HepG2 (cell line): Measurements from ENCODE around the gene GDPD5. TPM values are rescaled to one million over a fixed set of nuclear protein-coding genes. Genes with fewer than 3 reads are reported as not detected.

Experiments used
- ATAC-seq: fragments of 200-7000 bp; cut with Tn5 transposase; 3 replicates; pipeline ENCODE4 v1.9.1; 2020; ENCODE audit warnings: mild to moderate bottlenecking, moderate library complexity
- BruUV-seq: library from RNA; stranded (reverse); fragments of 400-500 nt; replicated peaks from 2 replicates; lab custom pipeline; 2021; lab: Mats Ljungman, UMichigan
- CTCF ChIA-PET: fragments of 300-600 bp; formaldehyde crosslinking; extraction: SDS; loops from one replicate; lab custom pipeline; 2021; ENCODE audit warnings: low total read pairs, inconsistent platforms, low intra/inter-chr PET ratio; lab: Yijun Ruan, JAX
- POLR2A ChIA-PET: fragments of 350-600 bp; sonication (Branson Sonifier 250); formaldehyde crosslinking; loops from one replicate; lab custom pipeline; 2020; ENCODE audit warnings: antibody characterized with exemption, inconsistent platforms; lab: Yijun Ruan, JAX
- DNase-seq: peaks from one replicate; pipeline ENCODE4 v3.0.0-alpha.2; 2015; ENCODE audit warnings: low spot score
- FAIRE-seq: peaks from 3 replicates; lab custom pipeline; 2011; peaks lifted over from hg19 to GRCh38; lab: Jason Lieb, UNC
- H2AFZ ChIP-seq: one replicate; pipeline ENCODE4 v1.6.1; 2011; ENCODE audit warnings: low read length, inconsistent platforms
- H3K27ac ChIP-seq: fragments of 300-600 bp; 3 replicates; pipeline ENCODE4 v1.8.0; 2011; ENCODE audit warnings: mixed run types, mild to moderate bottlenecking, mixed read lengths, low read length, inconsistent platforms; ENCODE audit not compliant: insufficient read depth; ENCODE audit errors: extremely low read length
- H3K27me3 ChIP-seq, 2 experiments: fragments of 200-600 bp in 1 of 2; 2 replicates in 1 of 2; 3 replicates in 1 of 2; pipeline versions ENCODE4 v1.6.0 to v1.8.0; 2011; ENCODE audit warnings: low read length in 2 of 2, mild to moderate bottlenecking in 2 of 2, moderate library complexity in 2 of 2, inconsistent platforms in 1 of 2; ENCODE audit not compliant: insufficient read depth in 2 of 2, control insufficient read depth in 1 of 2
- H3K36me3 ChIP-seq, 2 experiments: fragments of 200-600 bp in 1 of 2; replicated peaks in 1 of 2; 2 replicates in 1 of 2; 3 replicates in 1 of 2; pipeline versions ENCODE4 v1.5.1 to v1.8.0; 2011; ENCODE audit warnings: low read length in 2 of 2, inconsistent platforms in 1 of 2; ENCODE audit not compliant: insufficient read depth in 2 of 2, control insufficient read depth in 1 of 2
- H3K4me1 ChIP-seq: 2 replicates; pipeline ENCODE4 v1.5.1; 2012; ENCODE audit warnings: low read length, inconsistent platforms; ENCODE audit not compliant: insufficient read depth
- H3K4me2 ChIP-seq: 2 replicates; pipeline ENCODE4 v1.6.0; 2011; ENCODE audit warnings: low read depth, low read length, inconsistent platforms
- H3K4me3 ChIP-seq, 3 experiments: fragments of 200-600 bp in 1 of 3; sonication (generic), shearing (Covaris generic) in 1 of 3; replicated peaks in 1 of 3; 2 replicates each; pipeline ENCODE4 v1.5.1; 2011 to 2016; ENCODE audit warnings: low read length in 3 of 3, inconsistent platforms in 2 of 3, low read depth in 2 of 3, mild to moderate bottlenecking in 2 of 3, control low read depth in 1 of 3, mixed read lengths in 1 of 3; ENCODE audit not compliant: insufficient read depth in 1 of 3
- H3K79me2 ChIP-seq: one replicate; pipeline ENCODE4 v1.6.1; 2011; ENCODE audit warnings: low read length, inconsistent platforms; ENCODE audit not compliant: insufficient read depth
- H3K9ac ChIP-seq: 2 replicates; pipeline ENCODE4 v1.6.0; 2011; ENCODE audit warnings: mild to moderate bottlenecking, low read depth, low read length, inconsistent platforms; ENCODE audit not compliant: insufficient read depth
- H3K9me3 ChIP-seq: 2 replicates; pipeline ENCODE4 v1.5.1; 2012; ENCODE audit warnings: mild to moderate bottlenecking, low read length
- H4K20me1 ChIP-seq: 2 replicates; pipeline ENCODE4 v1.6.0; 2011; ENCODE audit warnings: inconsistent platforms, mild to moderate bottlenecking, low read length, moderate library complexity; ENCODE audit not compliant: insufficient read depth
- BRCA1 ChIP-seq: sonication (generic); formaldehyde crosslinking; IDR thresholded peaks from 2 replicates; pipeline ENCODE4 v1.4.0; 2020; ENCODE audit warnings: missing genetic modification reagents
- CENPT ChIP-seq: sonication (generic); formaldehyde crosslinking; IDR thresholded peaks from 2 replicates; pipeline ENCODE4 v1.8.0; 2022; ENCODE audit warnings: low read depth, mild to moderate bottlenecking, moderate library complexity, missing genetic modification reagents
- GLI4 ChIP-seq: sonication (generic); formaldehyde crosslinking; IDR thresholded peaks from 2 replicates; pipeline ENCODE4 v1.5.1; 2020; ENCODE audit warnings: missing genetic modification reagents, mild to moderate bottlenecking, moderate library complexity, borderline replicate concordance
- HDAC2 ChIP-seq: sonication (generic); formaldehyde crosslinking; IDR thresholded peaks from 2 replicates; pipeline ENCODE4 v1.4.0; 2020; ENCODE audit warnings: missing genetic modification reagents
- MTA1 ChIP-seq: sonication (generic); formaldehyde crosslinking; IDR thresholded peaks from 2 replicates; pipeline ENCODE4 v1.4.0; 2020; ENCODE audit warnings: missing genetic modification reagents, mild to moderate bottlenecking, borderline replicate concordance
- MTF2 ChIP-seq: sonication (generic); formaldehyde crosslinking; IDR thresholded peaks from 2 replicates; pipeline ENCODE4 v1.5.0; 2020; ENCODE audit warnings: missing genetic modification reagents, borderline replicate concordance
- POLR2G ChIP-seq: fragments of 200-400 bp; formaldehyde crosslinking; IDR thresholded peaks from 2 replicates; pipeline ENCODE4 v1.6.1; 2018; ENCODE audit warnings: mild to moderate bottlenecking, low read depth, low read length, moderate library complexity
- RXRB ChIP-seq: IDR thresholded peaks from 2 replicates; pipeline ENCODE4 v1.6.1; 2016; ENCODE audit warnings: borderline replicate concordance, missing genetic modification reagents, missing compliant biosample characterization
- SKI ChIP-seq: fragments of 450-650 bp; IDR thresholded peaks from one replicate; pipeline ENCODE4 v1.6.1; 2018; ENCODE audit warnings: mild to moderate bottlenecking; ENCODE audit not compliant: partially characterized antibody
- SOX5 ChIP-seq: IDR thresholded peaks from 2 replicates; pipeline ENCODE4 v1.6.1; 2016; ENCODE audit warnings: borderline replicate concordance
- THAP11 ChIP-seq: IDR thresholded peaks from 2 replicates; pipeline ENCODE4 v1.6.1; 2016; ENCODE audit warnings: missing biosample characterization, missing genetic modification reagents
- ZKSCAN5 ChIP-seq: sonication (generic); formaldehyde crosslinking; IDR thresholded peaks from 2 replicates; pipeline ENCODE4 v1.5.1; 2020; ENCODE audit warnings: mild to moderate bottlenecking, missing genetic modification reagents
- ZNF282 ChIP-seq: fragments of 450-650 bp; IDR thresholded peaks from 2 replicates; pipeline ENCODE4 v1.6.1; 2018; ENCODE audit not compliant: partially characterized antibody
- ZNF33B ChIP-seq: sonication (generic); formaldehyde crosslinking; IDR thresholded peaks from 2 replicates; pipeline ENCODE4 v1.5.1; 2020; ENCODE audit warnings: mild to moderate bottlenecking, missing genetic modification reagents
- ZNF383 ChIP-seq: sonication (generic); formaldehyde crosslinking; IDR thresholded peaks from 2 replicates; pipeline ENCODE4 v1.4.0; 2020; ENCODE audit warnings: missing genetic modification reagents, mild to moderate bottlenecking, borderline replicate concordance
- ZNF879 ChIP-seq: sonication (generic); formaldehyde crosslinking; IDR thresholded peaks from 2 replicates; pipeline ENCODE4 v1.8.1; 2023; ENCODE audit warnings: missing genetic modification reagents
- WGBS: methylation state at CpG from one replicate; pipeline ENCODE4 v1.1.6; 2017; ENCODE audit warnings: low lambda C conversion rate; 5-methylcytosine and 5-hydroxymethylcytosine counted together
- in situ Hi-C: cut with HindIII; loops from 2 replicates; pipeline ENCODE4 v1.10.0; 2017; ENCODE audit warnings: low pct_unique_long_range_greater_than_20kb; ENCODE audit not compliant: extremely low pct_ligation_motif_present
- intact Hi-C: fragments of 100-400 bp; cut with micrococcal nuclease; formaldehyde crosslinking; loops from one replicate; pipeline ENCODE4 v1.10.0; 2022; ENCODE audit not compliant: unreplicated experiment
- polyA plus RNA-seq, 8 experiments: library from polyadenylated mRNA; depleted of rRNA in 3 of 8; stranded (reverse) in 7 of 8; unstranded in 1 of 8; fragments of >200 nt; fragmentation: Illumina TruSeq in 4 of 8; extraction: Trizol in 4 of 8; gene quantifications; 2 replicates each; pipeline versions ENCODE4 v1.2.1 to v1.2.3, GENCODE V29; 2011 to 2016; ENCODE audit warnings: low read depth in 4 of 8, missing spikeins in 1 of 8, mixed read lengths in 1 of 8; ENCODE audit not compliant: insufficient read depth in 1 of 8
- total RNA-seq, 5 experiments: library from RNA; depleted of rRNA; stranded (reverse); fragments of >200 nt; fragmentation: Illumina TruSeq; extraction: Trizol; gene quantifications; 2 replicates each; pipeline ENCODE4 v1.2.3, GENCODE V29; 2016; ENCODE audit warnings: low read depth in 1 of 5
- TF ChIP-seq, protein P1 (sequence below): sonication (generic); formaldehyde crosslinking; IDR thresholded peaks from 2 replicates; pipeline ENCODE4 v1.4.0; 2020; ENCODE audit warnings: mild to moderate bottlenecking, missing genetic modification reagents
- TF ChIP-seq, protein P2 (sequence below): fragments of 450-650 bp; IDR thresholded peaks from 2 replicates; pipeline ENCODE4 v1.6.1; 2017; ENCODE audit warnings: mild to moderate bottlenecking
- TF ChIP-seq, protein P3 (sequence below): IDR thresholded peaks from 2 replicates; pipeline ENCODE4 v1.6.1; 2016; ENCODE audit warnings: missing compliant biosample characterization, missing genetic modification reagents, borderline replicate concordance

GDPD5 gene
- total and polyA plus RNA-seq, 2 of the 13 experiments (the other 11 are each of a cell fraction or from before 2014, with no cell fraction given) = 55.0 to 67.5 TPM

DNA sequence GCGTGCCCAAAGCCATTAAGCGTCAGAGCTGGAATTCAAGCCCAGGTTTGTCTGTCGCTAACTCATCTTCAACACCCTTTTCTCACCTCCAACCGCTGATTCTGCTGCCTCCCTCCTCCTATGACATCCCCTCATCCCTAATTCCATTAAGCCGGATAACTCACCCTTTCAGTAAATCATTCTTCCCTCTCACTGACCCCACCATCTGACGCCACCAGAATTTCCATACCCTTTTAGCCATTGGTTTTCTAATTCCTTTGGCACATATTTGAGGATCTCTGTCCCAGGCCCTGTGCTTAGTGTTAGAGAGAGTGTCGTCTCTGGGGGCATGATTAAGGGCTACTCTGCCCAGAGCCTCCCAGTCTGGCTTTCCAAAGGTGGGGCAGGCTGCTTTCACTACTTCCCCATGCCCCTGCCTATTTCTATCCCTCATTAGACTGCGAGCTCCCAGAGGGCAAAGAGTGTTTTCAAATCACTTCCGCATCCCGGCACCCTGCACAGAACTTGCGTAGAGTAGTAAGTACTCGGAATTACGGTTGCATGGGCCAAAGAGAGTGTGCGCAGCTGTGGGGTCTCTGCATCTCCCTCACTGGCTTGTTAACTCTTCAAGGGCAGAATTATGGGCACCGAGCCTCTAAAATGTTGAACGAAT lies 96.6 kb downstream of the GDPD5 start (continued):
- TF ChIP-seq SOX5 (CRISPR knock-in tag) = no peak
- TF ChIP-seq HDAC2 (CRISPR knock-in tag) = no peak
- TF ChIP-seq, protein P1, sequence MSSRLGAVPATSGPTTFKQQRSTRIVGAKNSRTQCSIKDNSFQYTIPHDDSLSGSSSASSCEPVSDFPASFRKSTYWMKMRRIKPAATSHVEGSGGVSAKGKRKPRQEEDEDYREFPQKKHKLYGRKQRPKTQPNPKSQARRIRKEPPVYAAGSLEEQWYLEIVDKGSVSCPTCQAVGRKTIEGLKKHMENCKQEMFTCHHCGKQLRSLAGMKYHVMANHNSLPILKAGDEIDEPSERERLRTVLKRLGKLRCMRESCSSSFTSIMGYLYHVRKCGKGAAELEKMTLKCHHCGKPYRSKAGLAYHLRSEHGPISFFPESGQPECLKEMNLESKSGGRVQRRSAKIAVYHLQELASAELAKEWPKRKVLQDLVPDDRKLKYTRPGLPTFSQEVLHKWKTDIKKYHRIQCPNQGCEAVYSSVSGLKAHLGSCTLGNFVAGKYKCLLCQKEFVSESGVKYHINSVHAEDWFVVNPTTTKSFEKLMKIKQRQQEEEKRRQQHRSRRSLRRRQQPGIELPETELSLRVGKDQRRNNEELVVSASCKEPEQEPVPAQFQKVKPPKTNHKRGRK (CRISPR knock-in tag) = no peak
- TF ChIP-seq BRCA1 (CRISPR knock-in tag) = no peak
- TF ChIP-seq GLI4 = no peak
- no peak for TF ChIP-seq ZNF879 (CRISPR knock-in tag)
- TF ChIP-seq, protein P2, sequence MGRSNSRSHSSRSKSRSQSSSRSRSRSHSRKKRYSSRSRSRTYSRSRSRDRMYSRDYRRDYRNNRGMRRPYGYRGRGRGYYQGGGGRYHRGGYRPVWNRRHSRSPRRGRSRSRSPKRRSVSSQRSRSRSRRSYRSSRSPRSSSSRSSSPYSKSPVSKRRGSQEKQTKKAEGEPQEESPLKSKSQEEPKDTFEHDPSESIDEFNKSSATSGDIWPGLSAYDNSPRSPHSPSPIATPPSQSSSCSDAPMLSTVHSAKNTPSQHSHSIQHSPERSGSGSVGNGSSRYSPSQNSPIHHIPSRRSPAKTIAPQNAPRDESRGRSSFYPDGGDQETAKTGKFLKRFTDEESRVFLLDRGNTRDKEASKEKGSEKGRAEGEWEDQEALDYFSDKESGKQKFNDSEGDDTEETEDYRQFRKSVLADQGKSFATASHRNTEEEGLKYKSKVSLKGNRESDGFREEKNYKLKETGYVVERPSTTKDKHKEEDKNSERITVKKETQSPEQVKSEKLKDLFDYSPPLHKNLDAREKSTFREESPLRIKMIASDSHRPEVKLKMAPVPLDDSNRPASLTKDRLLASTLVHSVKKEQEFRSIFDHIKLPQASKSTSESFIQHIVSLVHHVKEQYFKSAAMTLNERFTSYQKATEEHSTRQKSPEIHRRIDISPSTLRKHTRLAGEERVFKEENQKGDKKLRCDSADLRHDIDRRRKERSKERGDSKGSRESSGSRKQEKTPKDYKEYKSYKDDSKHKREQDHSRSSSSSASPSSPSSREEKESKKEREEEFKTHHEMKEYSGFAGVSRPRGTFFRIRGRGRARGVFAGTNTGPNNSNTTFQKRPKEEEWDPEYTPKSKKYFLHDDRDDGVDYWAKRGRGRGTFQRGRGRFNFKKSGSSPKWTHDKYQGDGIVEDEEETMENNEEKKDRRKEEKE = no peak
- TF ChIP-seq, all 625 proteins: peak for 0

DNA sequence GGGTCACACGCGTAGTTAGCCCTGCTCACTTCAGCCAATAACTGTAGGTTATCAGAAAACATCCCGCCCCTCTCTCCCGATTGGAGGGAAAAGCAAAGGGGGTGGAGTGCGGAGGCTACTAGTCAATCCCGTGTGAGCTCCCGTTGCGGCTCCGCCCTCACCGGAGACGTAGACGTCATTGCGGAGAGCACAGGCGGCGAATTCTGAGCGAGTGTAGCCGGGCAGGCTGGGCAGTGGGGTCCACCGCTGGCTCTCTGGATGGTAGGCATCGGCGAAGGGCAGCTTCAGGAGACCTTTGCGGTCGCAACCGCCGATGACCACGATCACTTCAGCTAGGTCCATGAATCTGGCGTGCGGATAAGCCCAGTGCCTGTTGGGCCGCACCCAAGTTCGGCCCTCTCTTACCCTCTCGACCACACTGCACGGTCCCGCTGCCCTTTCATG lies 97.4 kb downstream of the GDPD5 start:
- no peaks in the 10 kb centered on the region for H3K36me3 ChIP-seq
- no peak overlapping the region for H2AFZ ChIP-seq
- H3K79me2 ChIP-seq = no peaks in the 10 kb centered on the region
- H3K9ac ChIP-seq = peak overlapping the region; percentile 34; the same call in 1 of the 2 replicates
- no TSS peak for BruUV-seq
- in situ Hi-C loops = no loop called here
- peak overlapping the region; percentile 23 to 66 (median 59); a peak in 5 of 6 replicates for H3K4me3 ChIP-seq
- ATAC-seq (peak; percentile 81), FAIRE-seq (peak; percentile 64), DNase-seq (peak; percentile 85)
- POLR2A ChIA-PET = interaction anchor here (0.5 to 1.5 kb wide), 3 partner anchors 12 to 90 kb away, joined by 4 to 10 read pairs (median 6); no protein-coding TSS in a partner anchor
- no peaks in the 10 kb centered on the region for H4K20me1 ChIP-seq
- CTCF ChIA-PET = no interaction called here
- H3K4me1 ChIP-seq = peaks cover 33% of the 10 kb centered on the region
- 44% methylated on average over 12 of the region's 32 CpGs for WGBS
- H3K9me3 ChIP-seq = no peaks in the 10 kb centered on the region
- intact Hi-C loops = no loop called here
- H3K27me3 ChIP-seq = peaks cover 3 to 25% of the 10 kb centered on the region in 2 experiments; a peak in 4 of 5 replicates
- H3K27ac ChIP-seq = no peak overlapping the region
- H3K4me2 ChIP-seq = peak overlapping the region; percentile 82
- TF ChIP-seq, protein P3, sequence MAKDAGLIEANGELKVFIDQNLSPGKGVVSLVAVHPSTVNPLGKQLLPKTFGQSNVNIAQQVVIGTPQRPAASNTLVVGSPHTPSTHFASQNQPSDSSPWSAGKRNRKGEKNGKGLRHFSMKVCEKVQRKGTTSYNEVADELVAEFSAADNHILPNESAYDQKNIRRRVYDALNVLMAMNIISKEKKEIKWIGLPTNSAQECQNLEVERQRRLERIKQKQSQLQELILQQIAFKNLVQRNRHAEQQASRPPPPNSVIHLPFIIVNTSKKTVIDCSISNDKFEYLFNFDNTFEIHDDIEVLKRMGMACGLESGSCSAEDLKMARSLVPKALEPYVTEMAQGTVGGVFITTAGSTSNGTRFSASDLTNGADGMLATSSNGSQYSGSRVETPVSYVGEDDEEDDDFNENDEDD = no peak
- no peak for TF ChIP-seq ZNF383 (CRISPR knock-in tag)
- TF ChIP-seq CENPT (CRISPR knock-in tag) = no peak
- no peak for TF ChIP-seq SKI
- TF ChIP-seq POLR2G = peak; percentile 61
- TF ChIP-seq MTF2 (CRISPR knock-in tag) = no peak
- TF ChIP-seq ZNF282 = no peak
- no peak for TF ChIP-seq ZKSCAN5 (CRISPR knock-in tag)
- TF ChIP-seq ZNF33B (CRISPR knock-in tag) = no peak
- no peak for TF ChIP-seq THAP11
- TF ChIP-seq RXRB (CRISPR knock-in tag) = no peak
- TF ChIP-seq MTA1 = no peak
